ENCODE results near the gene DDX42.

The DDX42 gene, protein sequence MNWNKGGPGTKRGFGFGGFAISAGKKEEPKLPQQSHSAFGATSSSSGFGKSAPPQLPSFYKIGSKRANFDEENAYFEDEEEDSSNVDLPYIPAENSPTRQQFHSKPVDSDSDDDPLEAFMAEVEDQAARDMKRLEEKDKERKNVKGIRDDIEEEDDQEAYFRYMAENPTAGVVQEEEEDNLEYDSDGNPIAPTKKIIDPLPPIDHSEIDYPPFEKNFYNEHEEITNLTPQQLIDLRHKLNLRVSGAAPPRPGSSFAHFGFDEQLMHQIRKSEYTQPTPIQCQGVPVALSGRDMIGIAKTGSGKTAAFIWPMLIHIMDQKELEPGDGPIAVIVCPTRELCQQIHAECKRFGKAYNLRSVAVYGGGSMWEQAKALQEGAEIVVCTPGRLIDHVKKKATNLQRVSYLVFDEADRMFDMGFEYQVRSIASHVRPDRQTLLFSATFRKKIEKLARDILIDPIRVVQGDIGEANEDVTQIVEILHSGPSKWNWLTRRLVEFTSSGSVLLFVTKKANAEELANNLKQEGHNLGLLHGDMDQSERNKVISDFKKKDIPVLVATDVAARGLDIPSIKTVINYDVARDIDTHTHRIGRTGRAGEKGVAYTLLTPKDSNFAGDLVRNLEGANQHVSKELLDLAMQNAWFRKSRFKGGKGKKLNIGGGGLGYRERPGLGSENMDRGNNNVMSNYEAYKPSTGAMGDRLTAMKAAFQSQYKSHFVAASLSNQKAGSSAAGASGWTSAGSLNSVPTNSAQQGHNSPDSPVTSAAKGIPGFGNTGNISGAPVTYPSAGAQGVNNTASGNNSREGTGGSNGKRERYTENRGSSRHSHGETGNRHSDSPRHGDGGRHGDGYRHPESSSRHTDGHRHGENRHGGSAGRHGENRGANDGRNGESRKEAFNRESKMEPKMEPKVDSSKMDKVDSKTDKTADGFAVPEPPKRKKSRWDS

DNA sequence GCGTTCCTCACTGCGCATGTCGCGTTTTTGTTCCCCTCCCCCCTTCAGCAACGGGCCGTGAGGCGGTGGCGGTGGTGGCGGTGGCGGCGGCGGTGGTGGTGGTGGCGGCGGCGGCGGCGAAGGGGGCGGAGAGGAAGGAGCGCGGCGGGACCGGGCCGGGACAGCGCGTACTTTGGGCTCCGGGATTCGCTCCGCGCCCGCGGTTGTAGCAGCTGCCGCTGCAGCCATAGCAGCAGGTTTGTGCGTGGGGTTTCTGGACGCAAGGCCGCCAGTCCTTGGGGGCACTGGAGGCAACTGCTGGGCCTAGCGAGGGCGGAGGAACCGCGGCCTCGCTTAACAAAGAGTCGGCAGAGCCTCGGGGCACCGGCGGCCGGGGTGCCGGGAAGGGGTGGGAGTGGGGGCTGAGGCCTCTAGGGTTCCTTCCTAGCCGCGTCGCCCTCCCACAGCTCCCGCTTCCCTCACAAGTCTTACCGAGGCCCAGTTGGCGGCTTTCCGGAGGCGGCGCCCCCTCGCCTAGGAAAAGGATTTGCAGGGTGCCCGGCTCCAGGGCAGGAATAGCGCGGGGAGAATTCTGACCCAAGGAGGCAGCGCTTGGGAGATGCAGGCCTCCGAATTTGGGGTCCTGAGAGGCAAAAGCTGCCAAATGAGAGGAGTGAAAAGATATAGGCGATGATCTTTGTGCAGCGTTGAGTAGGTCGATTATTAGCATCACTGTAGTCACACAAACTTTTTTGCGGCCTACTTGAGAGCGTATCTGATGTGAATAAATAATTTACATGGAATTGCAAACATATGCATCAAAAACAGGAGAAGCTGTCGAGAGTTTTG is at the start of gene DDX42:
DDX42 (plus strand) TSS at position 30 of the 828 bp plus-strand sequence. CDS start 12,880 bp downstream, outside the sequence.
- peak in 41 of 42 donors; percentile 22 to 96 (median 88) for DNase-seq
- intact Hi-C loops (cut with DNase I) = loop anchor here (2.0 to 5.0 kb wide), 2 partner anchors 53 to 68 kb away; partner anchors contain the start of genes FTSJ3, PSMC5 and SMARCD2

- no peak for DNase-seq
- intact Hi-C loops (cut with DNase I) = no loop called here
Observed at GRCh38 chr17:63735691-63736090, 38.3 kb upstream of the DDX42 start.

DNA sequence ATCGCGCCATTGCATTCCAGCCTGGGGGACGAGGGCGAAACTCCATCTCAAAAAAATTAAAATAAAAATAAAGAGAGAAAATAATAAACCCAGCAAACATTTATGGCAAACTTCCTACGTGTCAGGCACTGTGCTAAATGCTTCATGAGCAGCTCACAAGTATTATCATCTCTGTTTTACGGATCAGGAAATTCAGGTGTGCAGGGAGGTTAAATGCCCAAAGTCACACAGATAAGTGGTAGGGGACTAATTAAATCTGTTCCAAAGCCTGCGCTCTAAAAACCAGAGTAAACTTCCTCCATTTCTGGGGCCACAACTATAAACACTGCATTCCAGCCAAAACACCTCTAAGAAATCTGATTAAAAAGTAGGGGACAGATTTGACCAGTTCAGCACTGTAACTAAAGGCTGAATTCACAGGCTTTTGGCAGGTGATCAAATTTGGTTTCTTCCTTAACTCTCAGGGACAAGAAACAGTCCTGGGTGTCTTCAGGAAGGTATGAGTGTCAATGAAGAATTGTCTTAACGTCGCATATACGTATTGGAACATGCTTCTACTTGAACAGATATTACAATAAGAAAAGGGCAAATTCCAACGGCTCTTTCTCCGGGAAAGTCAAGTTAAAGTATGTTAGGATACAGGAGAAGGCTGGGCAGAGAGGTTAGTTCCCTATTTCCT is 33.4 kb upstream of the DDX42 start:
- DNase-seq = no peak
- intact Hi-C loops (cut with DNase I) = loop anchor here (2.0 to 10.0 kb wide), 2 partner anchors 32 to 116 kb away; partner anchors contain the start of genes CCDC47 and MAP3K3

- intact Hi-C loops (cut with DNase I) = loop anchor here (2.0 to 10.0 kb wide), 2 partner anchors 32 to 116 kb away; partner anchors contain the start of genes CCDC47 and MAP3K3
- DNase-seq = peak in 1 of 42 donors; percentile 2
Observed at GRCh38 chr17:63741143-63741407, 32.9 kb upstream of the DDX42 start.

DNA sequence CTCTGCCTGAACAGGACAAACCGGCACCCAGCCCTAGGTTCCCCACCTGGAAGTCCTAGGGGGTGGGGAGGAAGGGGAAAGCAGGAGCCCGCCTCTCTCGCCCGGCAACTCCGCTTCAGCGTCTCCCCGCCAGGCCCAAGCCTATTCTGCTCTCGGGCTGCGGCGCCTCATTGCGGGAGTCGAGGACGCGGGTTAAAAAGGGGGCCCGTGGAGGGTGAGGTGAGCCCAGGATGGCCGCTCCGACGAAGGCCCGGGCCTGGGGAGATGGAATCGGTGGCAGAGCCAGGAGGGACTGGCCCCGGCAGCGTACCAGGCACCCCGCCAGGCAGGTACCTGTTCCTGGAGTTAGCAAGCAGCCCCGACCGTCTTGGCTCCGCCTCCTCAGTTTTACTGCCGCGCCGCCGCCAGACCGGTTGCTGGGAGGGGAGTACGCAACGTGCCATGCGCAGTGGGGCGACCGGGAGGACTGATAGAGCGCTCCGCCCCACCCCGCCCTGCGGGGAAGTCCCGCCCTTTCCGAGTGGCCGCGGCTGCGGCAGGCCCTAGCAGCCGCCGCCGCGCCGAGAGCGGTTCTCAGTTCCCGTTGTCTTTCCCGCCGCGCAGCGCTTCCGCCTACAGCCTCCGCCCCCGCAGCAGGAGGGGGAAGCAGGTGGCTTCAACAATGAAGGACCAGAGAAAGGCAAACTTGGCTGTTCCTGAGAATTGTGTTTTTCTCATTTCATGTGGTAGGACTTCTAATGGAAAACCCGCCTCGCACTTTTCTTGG is 32.4 kb upstream of the DDX42 start, which contains the start of gene STRADA:
STRADA (minus strand) TSS at position 392 of the 766 bp plus-strand sequence. CDS start 13,430 bp downstream, outside the sequence.
- DNase-seq = peak; percentile 93 to 99 (median 98)
- intact Hi-C loops (cut with DNase I) = loop anchor here (2.0 to 10.0 kb wide), 2 partner anchors 31 to 117 kb away; partner anchors contain the start of genes CCDC47 and MAP3K3

- peak in 6 of 42 donors; percentile 5 to 22 (median 17) for DNase-seq
- intact Hi-C loops (cut with DNase I) = no loop called here
Observed at GRCh38 chr17:63751806-63752205, 22.2 kb upstream of the DDX42 start.

DNA sequence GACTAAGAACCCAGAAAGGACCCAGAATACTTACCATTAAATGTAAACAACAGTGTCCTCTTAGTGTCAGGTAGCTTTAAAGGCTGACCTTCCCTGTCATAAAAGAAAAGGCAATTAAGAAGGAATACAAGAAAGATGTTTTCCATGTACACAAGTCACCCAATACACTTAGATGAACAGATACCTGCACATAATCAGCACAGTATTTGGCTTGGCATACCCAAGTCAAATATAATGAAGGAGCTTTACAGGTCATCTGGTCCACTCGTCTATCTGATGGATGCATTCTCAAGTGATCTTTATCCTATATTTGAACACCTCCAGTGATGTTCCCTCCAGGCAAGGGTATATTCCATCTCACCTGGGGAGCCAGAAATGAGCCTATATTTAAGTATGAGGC is 21.3 kb upstream of the DDX42 start:
- no peak for DNase-seq
- intact Hi-C loops (cut with DNase I) = no loop called here

GRCh38 chr17:63753215-63753614 is 20.8 kb upstream of the DDX42 start:
- intact Hi-C loops (cut with DNase I) = no loop called here
- no peak for DNase-seq

DNA sequence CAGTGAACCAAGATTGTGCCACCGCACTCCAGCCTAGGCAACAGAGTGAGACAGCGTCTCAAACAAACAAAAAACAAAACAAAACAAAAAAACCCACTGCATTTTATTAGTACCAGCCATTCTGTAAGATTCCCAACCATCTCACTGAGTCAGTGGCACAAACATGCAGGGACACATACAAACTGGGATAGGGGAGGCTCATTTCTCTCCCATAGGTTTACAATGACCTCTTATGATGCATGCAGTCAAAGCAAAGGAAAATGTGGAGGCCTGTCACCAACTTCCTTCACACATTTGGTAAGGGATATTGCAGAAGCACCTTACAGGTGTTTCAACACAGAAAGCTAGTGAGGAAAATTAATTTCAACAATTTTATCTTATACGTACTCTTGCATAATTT is 19.9 kb upstream of the DDX42 start:
- intact Hi-C loops (cut with DNase I) = no loop called here
- no peak for DNase-seq

- intact Hi-C loops (cut with DNase I) = no loop called here
- no peak for DNase-seq
Observed at GRCh38 chr17:63758428-63758827, 15.5 kb upstream of the DDX42 start.

DNA sequence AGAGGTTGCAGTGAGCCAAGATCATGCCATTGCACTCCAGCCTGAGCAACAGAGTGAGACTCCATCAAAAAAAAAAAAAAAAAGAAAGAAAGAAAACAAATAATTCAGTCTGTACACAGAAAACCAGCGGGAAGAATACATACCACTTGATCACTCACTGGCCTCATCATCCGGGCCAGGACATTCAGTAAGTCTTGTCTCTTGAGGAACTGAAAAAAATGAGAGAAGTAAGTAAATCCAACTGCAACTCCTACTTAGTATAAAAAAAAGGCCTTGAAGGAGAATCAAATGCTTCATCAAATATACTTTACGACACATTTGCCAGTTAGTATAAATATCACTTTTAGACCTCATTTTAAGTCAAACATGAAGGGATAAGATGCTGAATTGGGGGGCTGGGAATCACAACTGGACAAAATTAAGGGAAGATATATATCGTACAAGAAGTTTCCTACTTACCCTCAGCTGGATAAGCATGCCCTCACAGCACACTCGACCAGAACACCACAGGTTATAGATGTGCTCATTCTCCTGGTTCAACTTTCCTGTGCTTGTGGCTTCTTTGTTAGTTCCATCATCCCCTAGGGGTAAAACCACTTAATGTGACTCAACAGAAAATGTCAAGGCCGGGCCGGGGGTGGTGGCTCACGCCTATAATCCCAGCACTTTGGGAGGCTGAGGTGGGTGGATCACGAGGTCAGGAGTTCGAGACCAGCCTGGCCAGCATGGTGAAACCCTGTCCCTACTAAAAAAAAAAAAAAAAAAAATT is 13.0 kb upstream of the DDX42 start:
- intact Hi-C loops (cut with DNase I) = no loop called here
- DNase-seq = no peak

DNA sequence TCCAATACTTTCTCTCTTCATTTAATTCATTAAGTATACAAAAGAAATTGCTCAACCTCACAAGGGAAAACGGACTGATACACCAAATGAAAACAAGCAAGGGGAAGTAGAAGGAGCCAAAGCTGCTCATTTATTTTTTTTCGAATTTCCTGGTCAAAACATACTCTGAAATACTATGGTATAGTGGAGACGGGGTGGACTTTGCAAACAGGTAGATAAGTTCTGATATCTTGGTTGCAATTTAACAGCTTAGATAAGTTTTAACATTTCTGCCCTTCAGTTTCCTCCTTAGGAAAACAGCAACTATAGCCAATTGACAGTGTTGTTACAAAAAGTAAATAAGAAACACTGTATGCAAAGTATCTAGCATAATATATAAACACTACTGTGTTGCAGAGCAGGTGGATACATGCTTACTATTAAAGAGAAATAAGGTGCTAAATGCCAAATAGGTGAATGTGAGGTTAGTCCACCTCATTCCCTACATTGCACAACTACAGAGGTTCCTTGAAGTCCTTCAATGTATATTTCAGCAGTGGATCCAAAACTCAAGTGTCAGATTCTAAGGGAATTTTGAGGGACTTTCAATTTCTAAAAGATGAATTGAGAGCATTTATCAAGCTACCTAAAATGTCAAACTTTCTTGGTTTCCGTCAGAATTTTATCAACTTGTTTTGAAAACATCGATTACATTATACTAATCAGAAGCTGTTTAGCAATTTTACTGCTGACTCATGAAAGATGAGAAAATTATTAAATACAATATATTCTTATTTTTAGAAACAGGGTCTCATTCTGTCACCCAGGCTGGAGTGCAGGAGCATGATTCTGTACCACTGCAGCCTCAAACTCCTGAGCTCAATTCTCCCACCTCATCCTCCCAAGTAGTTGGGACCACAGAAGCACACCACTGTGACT is 11.6 kb upstream of the DDX42 start:
- DNase-seq = no peak
- intact Hi-C loops (cut with DNase I) = no loop called here

- intact Hi-C loops (cut with DNase I) = no loop called here
Observed at GRCh38 chr17:63764716-63765115, 9.3 kb upstream of the DDX42 start.

GRCh38 chr17:63766754-63767153 is 7.2 kb upstream of the DDX42 start:
- intact Hi-C loops (cut with DNase I) = no loop called here
- no peak for DNase-seq

More at GRCh38 chr17:63764716-63765115, 9.3 kb upstream of the DDX42 start:
- DNase-seq = no peak

DNA sequence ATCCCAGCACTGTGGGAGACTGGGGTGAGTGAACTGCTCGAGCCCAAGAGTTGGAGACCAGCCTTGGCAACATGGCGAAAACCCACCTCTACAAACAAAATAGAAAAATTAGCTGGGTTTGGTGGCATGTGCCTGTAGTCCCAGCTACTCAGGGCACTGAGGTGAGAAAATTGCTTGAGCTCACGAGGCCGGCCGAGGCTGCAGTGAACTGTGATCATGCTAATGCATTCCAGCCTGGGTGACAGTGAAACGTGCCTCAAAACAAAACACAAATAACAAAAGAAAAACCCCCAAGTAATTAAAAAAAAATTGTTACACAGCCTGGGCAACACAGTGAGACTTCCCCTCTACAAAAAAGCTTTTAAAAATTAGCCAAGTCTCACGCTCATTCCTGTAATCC is 5.5 kb upstream of the DDX42 start:
- DNase-seq = no peak
- intact Hi-C loops (cut with DNase I) = no loop called here
